8988T (cell line): ENCODE results near the gene ELK3.

Experiments
- DNase-seq: peaks from one replicate; pipeline ENCODE4 v3.0.0; 2011

The ELK3 gene

GRCh38 chr12:96193725-96194575 lies at the start of gene ELK3:
Gene ELK3, plus strand, starts transcription at chr12:96194375.
- peak; percentile 79 for DNase-seq

GRCh38 chr12:96146747-96147146 lies 47.4 kb upstream of the ELK3 start:
- DNase-seq, result no peak

GRCh38 chr12:96150442-96150841 lies 43.7 kb upstream of the ELK3 start:
- no peak for DNase-seq

GRCh38 chr12:96152164-96152563 lies 42.0 kb upstream of the ELK3 start:
- DNase-seq, result no peak

GRCh38 chr12:96153131-96153725 lies 40.9 kb upstream of the ELK3 start:
- DNase-seq, result no peak

- no peak for DNase-seq
These were observed 39.0 kb upstream of the ELK3 start for GRCh38 chr12:96155181-96155580.

- no peak for DNase-seq
These were observed 38.4 kb upstream of the ELK3 start for GRCh38 chr12:96155781-96156180.

- DNase-seq, result no peak
These were observed 38.0 kb upstream of the ELK3 start for GRCh38 chr12:96156211-96156610.

GRCh38 chr12:96157427-96157826 lies 36.7 kb upstream of the ELK3 start:
- no peak for DNase-seq

- no peak for DNase-seq
These were observed 29.0 kb upstream of the ELK3 start for GRCh38 chr12:96164951-96165811.

GRCh38 chr12:96166765-96167164 lies 27.4 kb upstream of the ELK3 start:
- no peak for DNase-seq

- DNase-seq, result no peak
These were observed 26.7 kb upstream of the ELK3 start for GRCh38 chr12:96167492-96167891.

- no peak for DNase-seq
These were observed 23.8 kb upstream of the ELK3 start for GRCh38 chr12:96170328-96170727.

- no peak for DNase-seq
These were observed 23.4 kb upstream of the ELK3 start for GRCh38 chr12:96170762-96171161.

GRCh38 chr12:96171905-96172304 lies 22.3 kb upstream of the ELK3 start:
- DNase-seq, result no peak

GRCh38 chr12:96172981-96173380 lies 21.2 kb upstream of the ELK3 start:
- no peak for DNase-seq

- no peak for DNase-seq
These were observed 17.6 kb upstream of the ELK3 start for GRCh38 chr12:96176575-96176974.

GRCh38 chr12:96177013-96177412 lies 17.2 kb upstream of the ELK3 start:
- no peak for DNase-seq

- no peak for DNase-seq
These were observed 10.3 kb upstream of the ELK3 start for GRCh38 chr12:96183734-96184370.

- DNase-seq, result no peak
These were observed 8.3 kb upstream of the ELK3 start for GRCh38 chr12:96185914-96186313.

- no peak for DNase-seq
These were observed 7.4 kb upstream of the ELK3 start for GRCh38 chr12:96186607-96187301.

GRCh38 chr12:96187956-96188355 lies 6.2 kb upstream of the ELK3 start:
- DNase-seq, result no peak
